HUDEP-2 (cell line): ENCODE results near the gene SUPT3H.

Experiments
- DNase-seq, 76 experiments: peaks; one replicate each; lab custom pipeline; 2025; ENCODE audit not compliant: unreplicated experiment in 76 of 76; lab: John Stamatoyannopoulos, UW

Gene SUPT3H

GRCh38 chr6:45132059-45132458, 245.7 kb downstream of the SUPT3H start:
- DNase-seq, result no peak

- DNase-seq, result no peak
Observed at GRCh38 chr6:45129051-45129450, 248.7 kb downstream of the SUPT3H start.

GRCh38 chr6:45127185-45127584, 250.5 kb downstream of the SUPT3H start:
- DNase-seq, result no peak

- no peak for DNase-seq
Observed at GRCh38 chr6:45126033-45126432, 251.7 kb downstream of the SUPT3H start.

GRCh38 chr6:45123023-45123422, 254.7 kb downstream of the SUPT3H start:
- DNase-seq, result no peak

- no peak for DNase-seq
Observed at GRCh38 chr6:45118754-45119153, 259.0 kb downstream of the SUPT3H start.

- DNase-seq, result no peak
Observed at GRCh38 chr6:45116714-45117410, 260.9 kb downstream of the SUPT3H start.

- no peak for DNase-seq
Observed at GRCh38 chr6:45115696-45116095, 262.0 kb downstream of the SUPT3H start.

- no peak for DNase-seq
Observed at GRCh38 chr6:45112711-45113110, 265.0 kb downstream of the SUPT3H start.

GRCh38 chr6:45109551-45109950, 268.2 kb downstream of the SUPT3H start:
- no peak for DNase-seq

GRCh38 chr6:45105170-45105820, 272.4 kb downstream of the SUPT3H start:
- no peak for DNase-seq

- no peak for DNase-seq
Observed at GRCh38 chr6:45104429-45104828, 273.3 kb downstream of the SUPT3H start.

- no peak for DNase-seq
Observed at GRCh38 chr6:45098256-45098655, 279.5 kb downstream of the SUPT3H start.

- DNase-seq, result no peak
Observed at GRCh38 chr6:45094831-45095230, 282.9 kb downstream of the SUPT3H start.

- DNase-seq, result no peak
Observed at GRCh38 chr6:45092135-45092534, 285.6 kb downstream of the SUPT3H start.

- no peak for DNase-seq
Observed at GRCh38 chr6:45086360-45087084, 291.2 kb downstream of the SUPT3H start.

- no peak for DNase-seq
Observed at GRCh38 chr6:45084257-45084656, 293.5 kb downstream of the SUPT3H start.

GRCh38 chr6:45082091-45082490, 295.6 kb downstream of the SUPT3H start:
- DNase-seq, result no peak

GRCh38 chr6:45081634-45082033, 296.1 kb downstream of the SUPT3H start:
- no peak for DNase-seq

GRCh38 chr6:45078432-45078831, 299.3 kb downstream of the SUPT3H start:
- DNase-seq, result no peak

- DNase-seq, result no peak
Observed at GRCh38 chr6:45076217-45076930, 301.4 kb downstream of the SUPT3H start.
